Stimulated activated CD8-positive, alpha-beta memory T cell treated with anti-CD3 and anti-CD28 coated beads, Interleukin-7, amount 100 ng/mL, for 48 hours (primary cell): Measurements from ENCODE around the gene LTA4H.

Experiments used
- DNase-seq, 2 donors: peaks; one replicate each; pipeline ENCODE4 v3.0.0-alpha.2; 2020; ENCODE audit warnings: low read depth in 1 of 2; ENCODE audit errors: extremely low read depth in 1 of 2

Gene LTA4H

DNA sequence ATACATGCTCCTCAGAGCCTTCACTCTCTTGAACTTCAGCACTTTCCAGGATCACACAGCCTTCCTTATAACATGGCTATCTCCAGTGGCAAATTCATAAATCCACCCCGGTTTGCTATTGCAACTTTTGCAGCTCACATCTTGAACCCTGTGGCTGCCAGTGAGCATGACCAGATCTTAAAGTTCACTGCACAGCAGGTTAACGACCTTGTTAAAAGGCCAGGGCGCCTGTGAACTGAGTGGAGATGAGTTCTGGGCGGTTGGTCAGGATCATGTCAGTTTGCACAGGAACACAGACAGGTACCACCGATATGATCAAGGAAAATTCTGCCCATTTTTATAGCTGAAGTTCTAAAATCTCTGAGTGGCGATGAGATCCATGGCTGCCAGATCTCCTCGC, 24.7 kb upstream of the LTA4H start:
- DNase-seq, result no peak

DNA sequence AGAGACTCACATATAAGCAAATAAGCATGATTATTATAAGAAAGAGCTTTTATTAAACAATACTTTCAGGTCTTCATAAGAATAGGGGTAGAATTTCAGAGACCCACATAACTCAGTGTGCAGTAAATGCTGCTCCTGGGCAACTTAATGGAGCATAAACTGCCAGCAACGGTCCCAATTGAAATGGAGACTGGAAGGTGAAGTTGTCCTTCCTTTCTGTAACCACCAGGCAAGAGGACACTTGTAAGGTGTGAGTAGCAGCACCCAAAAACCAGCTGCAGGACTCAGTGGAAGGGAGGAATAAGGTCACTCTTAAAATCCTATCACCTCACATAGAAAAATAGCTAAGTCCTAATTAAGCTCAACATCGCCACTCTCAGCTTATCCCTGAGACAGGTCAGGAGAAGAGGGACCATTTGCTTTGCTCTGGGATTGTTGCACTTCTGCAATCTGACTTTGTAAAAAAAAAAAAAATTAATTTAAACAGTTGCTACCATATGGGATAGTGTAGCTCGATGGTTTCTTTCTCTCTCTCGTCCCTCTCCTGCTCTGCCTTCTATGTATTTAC, 22.7 kb upstream of the LTA4H start:
- no peak for DNase-seq

DNA sequence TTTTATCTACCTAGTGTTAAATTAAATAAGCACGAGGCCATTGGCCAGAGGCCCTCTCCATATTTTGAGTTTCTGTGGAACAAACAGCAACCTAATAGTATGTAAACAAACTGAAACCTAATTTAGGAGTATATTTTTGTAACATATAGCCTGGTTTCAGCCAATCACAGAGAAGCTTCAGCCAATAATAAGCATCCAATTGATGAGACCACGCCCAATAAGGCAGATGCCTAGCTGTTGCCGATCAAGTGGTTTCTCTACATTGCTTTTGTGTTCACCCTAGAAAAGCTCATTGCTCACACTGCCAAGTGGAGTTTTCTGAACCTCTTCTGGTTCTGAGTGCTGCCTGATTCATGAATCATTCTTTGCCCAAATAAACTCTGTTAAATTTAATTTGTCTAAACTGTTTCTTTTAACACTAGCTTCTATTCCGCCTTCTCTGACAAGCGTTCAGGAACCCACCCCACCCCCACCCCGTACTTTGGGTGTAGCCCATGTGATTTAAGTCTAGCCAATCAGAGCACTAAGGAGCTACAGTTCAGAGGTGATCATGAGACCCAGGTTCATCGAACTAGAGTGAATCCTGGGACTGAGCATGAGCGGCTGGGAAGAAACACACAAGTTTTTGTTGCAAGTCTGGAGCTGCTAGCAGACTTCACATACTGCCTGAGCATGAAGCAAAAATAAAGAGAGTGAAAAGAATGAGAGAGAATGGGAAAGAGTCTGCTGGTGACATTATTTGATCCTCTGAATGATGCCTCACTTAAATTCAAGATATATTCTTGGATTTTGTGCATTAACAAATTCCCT, 21.5 kb upstream of the LTA4H start:
- DNase-seq, result no peak

DNA sequence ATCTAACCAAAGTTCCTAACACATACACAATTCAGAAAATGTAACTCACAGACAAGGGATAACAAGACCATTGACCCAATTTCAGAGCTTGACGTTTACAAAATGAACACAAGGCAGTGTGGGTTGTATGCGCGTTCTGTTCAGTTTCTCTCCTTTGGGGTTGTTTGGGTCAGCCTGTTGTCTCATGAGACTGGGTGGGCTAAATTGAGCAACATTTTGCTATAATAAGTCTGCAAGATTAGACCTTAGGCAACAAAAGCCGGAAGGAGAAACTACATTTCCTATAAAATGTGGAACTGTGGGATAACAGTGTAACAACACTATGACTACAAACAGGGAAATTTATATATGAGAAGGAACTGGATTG, 18.8 kb upstream of the LTA4H start:
- DNase-seq, result no peak

DNA sequence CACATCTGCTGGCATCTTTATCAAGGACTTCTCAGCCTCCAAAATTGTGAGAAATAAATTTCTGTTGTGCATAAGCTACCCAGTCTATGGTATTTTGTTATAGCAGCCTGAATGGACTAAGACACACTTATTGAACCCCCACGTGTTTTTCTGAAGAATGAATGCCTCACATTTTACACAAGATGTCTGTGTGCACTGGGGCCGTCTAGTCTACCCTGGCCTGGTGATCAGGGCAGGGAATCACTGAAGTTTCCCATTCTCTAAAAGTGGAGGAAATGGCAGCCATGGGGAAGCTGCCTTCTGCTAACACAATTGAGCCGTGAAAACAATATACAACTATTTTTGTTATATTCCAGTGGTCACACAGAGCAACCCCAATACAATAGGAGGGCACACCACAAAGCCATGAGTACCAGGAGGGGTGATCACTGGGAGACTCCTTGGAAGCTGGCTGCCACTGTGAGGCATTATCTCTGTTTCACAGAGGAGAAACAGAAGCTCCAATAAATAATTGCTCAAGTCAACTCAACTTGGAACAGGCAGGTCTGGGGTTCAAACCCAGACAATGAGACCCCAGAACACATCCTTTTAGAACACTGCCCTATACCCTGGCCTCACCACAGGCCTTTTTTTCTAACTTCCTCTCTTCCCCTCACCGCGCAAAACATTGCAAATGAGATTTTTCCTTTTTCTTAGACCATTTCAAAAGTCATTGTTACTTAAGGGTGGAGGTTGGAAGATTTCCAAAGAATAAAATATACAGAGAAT, 18.3 kb upstream of the LTA4H start:
- no peak for DNase-seq

DNA sequence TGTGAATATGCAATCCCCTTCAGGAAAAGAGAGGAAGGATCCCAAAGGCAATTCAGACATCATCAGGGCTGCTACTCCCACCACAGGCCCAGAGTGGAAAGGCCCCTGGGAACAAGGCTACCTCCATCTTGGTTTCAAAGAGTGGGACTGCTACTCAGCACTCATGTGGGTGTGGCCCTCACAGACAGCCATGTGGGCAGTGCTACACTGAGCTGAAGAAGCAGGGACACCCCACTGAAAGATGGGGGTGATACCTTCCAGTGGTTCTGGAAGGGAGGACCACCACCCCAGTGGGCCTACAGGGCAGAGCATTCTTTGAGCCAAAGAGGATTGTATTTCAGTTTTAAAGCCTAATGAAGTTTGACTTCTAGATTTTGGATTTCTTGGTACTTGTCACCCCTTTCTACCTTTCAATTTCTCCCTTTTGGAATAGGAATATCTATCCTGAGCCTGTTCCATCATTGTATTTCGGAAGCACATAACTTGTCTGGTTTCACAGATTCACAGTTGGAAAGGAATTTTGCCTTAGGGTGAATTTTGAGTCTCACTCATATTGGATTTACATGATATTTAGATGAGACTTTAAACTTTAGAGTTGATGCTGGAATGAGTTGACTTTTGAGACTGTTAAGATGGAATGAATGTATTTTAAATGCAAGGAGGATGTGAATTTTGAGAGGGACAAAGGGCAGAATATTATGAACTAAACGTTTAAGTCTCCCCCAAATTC, 16.5 kb upstream of the LTA4H start:
- DNase-seq, result no peak

DNA sequence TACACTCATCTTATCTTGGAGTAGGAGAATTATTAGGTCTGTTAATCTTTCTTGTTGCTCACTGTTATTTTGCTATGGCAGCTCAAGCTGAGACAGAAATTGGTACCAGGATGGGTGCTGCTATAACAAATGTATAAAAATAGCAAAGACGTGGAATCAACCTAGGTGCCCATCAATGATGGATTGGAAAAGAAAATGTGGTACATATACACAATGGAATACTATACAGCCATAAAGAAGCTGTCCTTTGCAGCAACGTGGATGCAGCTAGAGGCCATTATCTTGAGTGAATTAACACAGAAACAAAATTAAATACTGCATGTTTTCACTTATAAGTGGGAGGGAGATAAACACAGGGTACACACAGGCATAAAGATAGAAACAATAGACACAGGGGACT, 14.8 kb upstream of the LTA4H start:
- DNase-seq, result no peak

DNA sequence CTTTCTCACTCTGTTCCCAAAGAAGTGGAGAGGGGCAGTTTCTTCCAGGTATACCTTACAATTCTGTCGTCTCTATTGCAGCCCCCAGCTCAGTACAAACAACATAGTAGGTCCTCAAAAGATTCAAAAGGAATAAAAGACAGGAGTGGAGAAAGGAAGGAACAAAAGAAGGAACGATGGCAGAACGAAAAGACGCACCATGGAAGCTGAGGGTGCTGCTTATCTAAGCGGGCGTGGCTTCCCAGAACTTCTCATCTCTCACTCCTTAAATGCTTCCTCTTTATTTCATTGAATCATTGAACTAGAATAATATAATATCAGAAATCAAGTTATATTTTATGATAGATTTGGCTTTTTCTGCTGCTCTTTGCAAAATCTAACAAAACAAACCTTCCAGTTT, 13.7 kb upstream of the LTA4H start:
- DNase-seq, result no peak

DNA sequence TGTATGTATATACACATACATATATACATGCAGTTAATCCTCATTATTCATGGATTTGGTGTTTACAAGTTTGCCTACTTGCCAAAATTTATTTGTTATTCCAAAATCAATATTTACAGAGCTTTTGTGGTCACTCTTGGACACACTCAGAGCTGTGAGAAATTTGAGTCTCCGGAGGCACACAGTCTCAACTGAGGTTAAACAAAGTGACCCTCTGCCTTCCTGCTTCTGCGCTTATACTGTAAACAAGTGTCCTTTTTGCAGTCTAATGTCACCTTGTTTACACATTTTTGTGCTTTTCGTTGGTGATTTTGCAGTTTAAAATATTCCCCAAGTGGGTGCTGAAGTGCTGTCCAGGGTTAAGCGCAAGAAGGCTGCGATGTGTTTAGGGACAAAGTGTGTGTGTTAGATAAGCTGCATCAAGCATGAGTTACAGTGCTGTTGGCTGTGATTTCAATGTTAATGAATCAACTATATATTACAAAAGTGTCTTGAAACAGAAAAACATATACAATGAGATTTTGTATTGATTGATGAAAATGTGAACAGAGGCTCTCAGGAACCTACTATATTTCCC, 13.1 kb upstream of the LTA4H start:
- DNase-seq, result no peak

DNA sequence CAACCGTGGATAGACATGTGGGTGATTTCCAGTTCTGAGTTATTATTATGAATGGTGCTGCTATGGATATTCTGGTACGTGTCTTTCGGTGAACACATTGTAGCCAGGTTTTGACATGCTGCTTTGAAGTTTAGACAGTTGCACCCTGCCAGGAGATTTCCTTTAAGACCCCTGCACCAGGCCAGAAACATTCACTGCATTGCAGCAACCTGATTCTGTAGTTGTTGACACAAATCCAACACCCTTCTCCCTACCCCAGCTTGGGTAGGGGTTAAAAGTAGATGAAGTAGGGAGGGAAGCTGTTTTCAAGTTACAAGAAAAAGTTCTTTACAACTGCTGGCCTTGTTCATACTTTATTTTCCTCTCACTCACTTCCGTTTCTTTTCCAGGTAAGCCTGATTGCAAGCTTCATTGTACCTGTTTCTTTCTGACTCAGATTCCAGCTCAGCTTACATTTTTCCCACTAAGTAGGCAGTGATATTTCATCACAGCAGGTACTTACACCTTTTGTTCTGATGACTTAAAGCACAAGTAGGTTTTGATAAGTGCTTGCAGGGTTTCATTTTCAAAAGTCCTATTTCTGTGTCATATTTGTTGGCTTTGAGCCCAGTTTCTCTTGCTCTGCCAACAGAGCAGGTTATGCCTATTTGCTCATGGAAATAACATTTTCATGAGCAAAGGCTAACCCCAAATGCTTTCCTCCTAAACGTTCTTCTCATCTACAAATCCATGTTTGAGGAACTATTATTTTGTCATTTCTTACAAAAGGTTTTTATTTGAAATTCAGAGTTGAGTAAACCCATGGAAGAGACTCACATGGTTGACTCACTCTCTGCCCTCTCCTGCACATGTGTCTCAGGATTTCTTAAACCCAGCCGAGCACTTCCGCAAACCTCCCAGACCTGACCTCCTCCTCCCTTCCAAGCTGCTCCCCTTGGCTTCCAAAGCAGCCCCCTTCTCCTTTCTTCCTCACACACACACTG, 12.1 kb upstream of the LTA4H start:
- DNase-seq, result no peak

DNA sequence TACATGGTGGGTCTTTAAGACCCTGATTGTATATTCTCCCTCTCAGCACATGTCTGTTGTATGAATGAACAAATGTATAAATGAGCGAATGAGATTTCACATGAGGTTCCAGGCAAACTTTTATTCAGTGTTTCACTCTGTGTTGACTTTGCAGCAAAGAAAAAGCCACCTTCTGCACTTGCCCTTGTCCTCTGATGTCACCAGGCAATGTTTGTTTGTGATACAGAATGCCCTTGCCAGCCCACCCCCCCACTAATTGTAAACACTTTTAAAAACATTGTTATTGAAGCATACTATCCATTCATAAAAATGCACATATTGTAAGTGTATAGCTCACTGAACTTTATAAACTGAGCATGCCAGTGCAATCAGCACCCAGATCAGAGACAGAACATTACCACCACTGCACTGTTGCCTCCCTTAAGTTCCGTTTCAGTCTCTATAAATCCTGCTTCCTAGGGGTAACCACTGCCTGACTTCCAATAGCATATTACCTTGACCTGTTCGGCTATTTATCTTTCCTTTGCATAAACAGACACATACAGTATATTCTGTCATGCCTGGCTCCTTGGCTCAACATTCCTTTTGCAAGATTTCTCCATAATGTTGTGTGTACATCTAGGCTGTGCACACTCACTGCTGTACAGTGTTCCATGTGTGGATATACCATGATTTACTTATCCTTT, 11.3 kb upstream of the LTA4H start:
- no peak for DNase-seq

DNA sequence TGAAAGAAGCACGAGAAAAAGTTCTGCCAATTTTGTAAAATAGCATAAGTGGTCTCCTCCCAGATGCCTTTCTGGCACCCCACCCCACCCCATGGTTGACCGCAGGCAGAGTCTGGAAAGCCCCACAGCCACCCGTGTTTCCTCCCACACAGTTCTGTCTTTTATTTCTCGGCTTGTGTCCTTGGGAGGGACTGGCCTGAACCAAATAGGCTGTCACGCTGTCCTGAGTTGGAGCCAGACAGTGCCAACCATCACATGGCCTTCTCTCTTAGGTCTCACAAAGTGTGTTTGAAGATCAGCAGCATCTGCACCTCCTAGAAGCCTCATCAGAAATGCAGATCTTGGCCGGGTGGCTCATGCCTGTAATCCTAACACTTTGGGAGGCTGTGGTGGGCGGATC, 10.2 kb upstream of the LTA4H start:
- no peak for DNase-seq

DNA sequence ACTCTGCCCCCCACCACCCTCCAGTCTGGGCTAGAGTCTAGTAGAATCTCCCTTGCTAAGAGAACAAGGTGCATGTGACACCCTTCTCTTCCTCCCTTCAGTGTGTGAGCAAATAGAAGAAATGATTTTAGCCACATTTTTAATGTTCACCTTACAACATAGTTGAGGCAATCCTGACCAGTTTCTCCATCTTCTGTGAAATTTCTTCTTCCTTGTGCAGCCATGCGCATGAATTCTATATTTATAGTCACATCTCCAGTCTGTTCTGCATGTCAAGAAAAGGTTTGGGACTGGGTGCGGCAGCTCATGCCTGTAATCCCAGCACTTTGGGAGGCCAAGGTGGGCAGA, 9.5 kb upstream of the LTA4H start:
- no peak for DNase-seq

DNA sequence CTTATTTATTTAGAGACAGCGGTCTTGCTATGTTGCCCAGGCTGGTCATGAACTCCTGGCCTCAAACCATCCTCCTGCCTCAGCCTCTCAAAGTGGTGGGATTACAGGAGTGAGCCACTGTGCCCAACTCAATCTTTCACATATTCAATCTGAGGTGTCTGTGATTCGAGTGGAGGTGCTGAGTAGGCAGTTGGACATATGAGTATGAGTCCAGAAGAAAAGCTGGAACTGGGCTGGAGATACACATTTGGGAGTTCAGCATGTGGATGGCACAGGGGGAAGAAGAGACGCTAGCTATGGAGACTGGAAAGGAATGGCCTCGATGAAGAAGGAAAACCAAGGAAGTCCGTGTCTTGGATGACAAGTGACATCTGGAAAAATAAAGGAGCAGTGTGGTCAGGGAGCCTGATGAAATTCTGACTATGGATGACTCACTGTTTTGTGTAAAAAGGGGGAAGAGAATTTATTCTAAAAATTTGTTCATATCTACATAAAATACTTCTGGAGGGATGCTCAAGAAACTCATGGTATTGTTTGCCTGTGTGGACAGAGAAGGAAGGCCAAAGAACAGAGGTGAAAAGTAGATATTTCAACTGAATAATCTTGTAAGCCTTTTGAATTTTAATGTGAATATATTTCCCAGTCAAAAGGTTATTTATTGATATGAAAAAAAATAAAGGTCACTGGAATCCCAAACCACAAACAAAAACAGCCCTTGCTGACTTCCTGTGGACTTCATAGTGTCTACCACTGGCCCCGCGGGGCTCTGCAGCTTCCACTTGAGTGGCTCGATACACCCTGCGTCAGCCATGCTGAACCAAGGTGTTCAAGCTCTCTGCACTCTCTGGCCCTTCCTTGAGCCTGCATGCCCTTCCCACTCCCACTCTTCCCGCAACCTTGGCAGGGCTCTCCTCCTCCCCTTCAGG, 8.9 kb upstream of the LTA4H start:
- DNase-seq, result no peak

DNA sequence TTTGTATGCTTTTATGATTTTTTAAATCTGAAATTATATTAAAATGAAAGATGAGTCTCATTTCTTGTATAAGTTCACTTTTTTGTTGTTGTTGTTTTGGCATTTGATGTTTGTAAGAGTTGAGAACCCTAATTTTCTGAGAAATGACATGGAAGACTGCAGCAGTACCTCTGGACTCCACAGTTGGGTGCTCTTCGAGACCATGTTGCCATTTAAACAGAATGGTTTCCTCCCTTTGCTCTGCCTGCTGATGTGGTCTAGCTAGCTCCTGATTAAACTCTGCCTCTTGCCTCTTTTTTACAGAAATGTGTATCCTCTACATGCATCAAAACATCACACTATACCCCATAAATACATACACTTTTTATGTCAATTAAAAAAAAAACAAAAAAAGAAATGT, 5.8 kb upstream of the LTA4H start:
- DNase-seq, result no peak

DNA sequence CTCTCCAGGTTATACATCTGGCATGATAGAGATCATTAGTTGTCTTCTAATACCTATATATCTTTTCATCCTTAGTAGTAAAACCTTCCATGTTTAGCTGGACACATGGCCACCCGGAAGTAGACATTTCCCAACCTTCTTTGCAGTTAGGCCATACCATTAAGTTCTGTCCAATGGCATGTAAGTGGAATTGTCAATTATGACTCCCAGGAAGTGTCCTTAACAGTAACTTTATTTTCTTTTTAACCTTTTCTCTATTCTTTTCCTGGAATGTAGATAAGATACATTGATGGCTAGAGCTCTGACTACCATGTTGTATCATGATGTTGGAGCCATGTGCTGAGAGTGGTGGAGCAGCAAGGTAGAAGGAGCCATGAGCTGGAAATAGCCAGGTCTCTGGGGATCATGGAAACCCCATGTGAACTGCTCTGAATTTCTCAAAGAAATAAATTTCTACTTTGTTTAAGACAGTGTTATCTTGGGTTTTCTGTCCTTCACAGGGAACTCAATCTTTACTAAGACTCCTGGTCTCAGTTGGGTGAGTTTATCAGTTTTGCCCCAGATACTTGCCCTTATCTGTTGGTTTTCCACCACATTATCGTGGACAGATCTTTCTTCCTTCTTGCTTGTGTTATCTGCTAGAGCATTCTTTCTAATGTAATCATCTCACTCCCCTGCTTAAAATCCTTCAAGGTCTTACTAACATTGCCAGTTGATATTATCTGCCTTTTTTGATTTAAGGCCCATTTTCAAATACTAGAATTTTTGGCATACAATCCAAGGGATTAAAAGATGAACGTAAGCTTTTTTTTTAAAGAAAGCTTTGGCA, 5.1 kb upstream of the LTA4H start:
- DNase-seq, result no peak

DNA sequence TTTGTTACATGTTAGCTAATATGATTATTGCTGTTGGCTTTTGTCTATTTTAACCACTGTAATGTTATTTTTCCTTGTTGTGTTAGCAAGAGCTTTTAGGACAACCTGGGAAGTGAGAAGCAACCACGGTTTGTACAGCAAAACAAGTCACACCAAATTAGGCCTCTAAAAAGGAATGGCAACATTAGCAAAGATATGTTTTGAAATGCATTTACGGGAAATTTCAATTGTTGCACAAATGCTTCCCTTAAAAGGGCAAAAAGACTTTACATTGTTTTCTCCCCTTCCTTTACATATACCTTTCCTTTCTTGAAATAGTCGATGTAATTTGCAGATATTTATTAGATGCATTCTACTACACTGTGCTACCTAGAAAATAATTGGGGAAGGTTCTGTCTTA, 4.1 kb upstream of the LTA4H start:
- DNase-seq, result no peak
